Mesodermal cell (in vitro differentiated cells): ENCODE data around the gene CRACDL.
"Not testable (repeated sequence)": the region's sequence is repeated elsewhere in the genome, so short reads cannot be mapped to it uniquely, and the experiment has no call there.

ENCODE experiments used
- H3K27ac ChIP-seq: 2 replicates; pipeline ENCODE4 v1.7.0; 2013; ENCODE audit warnings: mild to moderate bottlenecking, low read depth, low read length, moderate library complexity; ENCODE audit not compliant: severe bottlenecking
- H3K36me3 ChIP-seq: 2 replicates; pipeline ENCODE4 v1.7.1; 2013; ENCODE audit warnings: mild to moderate bottlenecking, low read length, moderate library complexity; ENCODE audit not compliant: control insufficient read depth, insufficient read depth
- H3K4me1 ChIP-seq: one replicate; pipeline ENCODE4 v1.7.1; 2013; ENCODE audit warnings: mild to moderate bottlenecking, low read length; ENCODE audit not compliant: insufficient read depth, control insufficient read depth, poor library complexity, severe bottlenecking
- H3K4me3 ChIP-seq: 2 replicates; pipeline ENCODE4 v1.7.0; 2013; ENCODE audit warnings: low read length, control low read depth, mild to moderate bottlenecking; ENCODE audit not compliant: insufficient read depth, poor library complexity, severe bottlenecking; ENCODE audit errors: extremely low read depth
- H3K9me3 ChIP-seq: 2 replicates; pipeline ENCODE4 v1.7.1; 2013; ENCODE audit warnings: mild to moderate bottlenecking, low read length, moderate library complexity; ENCODE audit not compliant: control insufficient read depth
- WGBS, 2 experiments: methylation state at CpG; one replicate each; pipeline ENCODE4 v1.1.5; 2013; ENCODE audit warnings: missing lambda C conversion rate in 2 of 2; ENCODE audit not compliant: insufficient coverage in 2 of 2; 5-methylcytosine and 5-hydroxymethylcytosine counted together

The CRACDL gene

DNA sequence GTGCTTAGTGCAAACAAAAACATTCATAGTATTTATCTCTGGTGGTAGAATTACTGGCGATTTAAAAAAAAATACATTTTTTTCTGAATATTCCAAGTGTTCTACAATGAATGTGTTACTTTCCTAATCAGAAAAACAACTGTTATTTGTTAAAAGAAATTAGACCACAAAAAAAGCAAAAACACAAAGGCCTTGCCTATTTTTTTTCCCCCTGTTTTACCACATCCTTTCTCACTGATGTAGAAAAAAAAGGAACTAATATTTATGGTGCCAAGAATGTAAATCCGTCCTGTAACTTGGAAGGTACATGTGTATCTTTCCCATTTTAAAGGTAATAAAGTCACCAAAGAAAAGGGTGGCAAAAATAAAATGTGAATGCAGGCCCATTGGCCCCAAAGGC, 176.7 kb downstream of the CRACDL start:
- Histone ChIP-seq H3K36me3 (no peaks in the 10 kb centered on the region), H3K9me3 (no peaks in the 10 kb centered on the region), H3K27ac (no peak overlapping the region), H3K4me3 (no peak overlapping the region), H3K4me1 (no peaks in the 10 kb centered on the region)
- WGBS, 2 experiments, result 100% methylated on average over 1 of the region's 2 CpGs

DNA sequence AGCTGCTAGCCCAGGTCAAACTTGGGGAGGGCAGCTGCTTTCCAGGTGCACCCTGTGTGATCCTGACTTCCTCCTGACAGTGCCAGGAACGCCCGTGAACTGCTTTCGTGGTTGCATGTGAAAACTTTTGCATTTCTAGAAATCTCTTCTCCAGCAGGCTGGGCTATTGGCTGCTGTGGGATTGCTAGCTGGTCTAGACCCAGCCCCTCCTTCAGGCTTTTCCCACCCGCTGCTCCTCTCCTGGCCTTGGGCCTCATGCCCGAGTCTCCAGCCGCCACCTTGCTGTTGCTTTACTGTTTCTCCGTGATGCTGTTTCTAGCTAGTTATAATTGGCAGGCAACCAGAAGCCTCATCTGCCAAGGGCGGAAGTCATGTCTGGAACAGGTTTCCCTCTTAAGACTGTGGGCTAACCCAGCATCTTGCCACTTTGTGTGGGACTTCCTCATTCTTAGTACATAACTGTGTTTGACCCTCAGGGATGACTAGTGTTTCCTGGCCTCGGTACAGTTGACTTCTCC, 178.1 kb downstream of the CRACDL start:
- no peaks in the 10 kb centered on the region for H3K36me3 ChIP-seq
- H3K9me3 ChIP-seq, result no peaks in the 10 kb centered on the region
- no peaks in the 10 kb centered on the region for H3K4me1 ChIP-seq
- H3K4me3 ChIP-seq, result no peak overlapping the region
- 86 to 92% methylated on average over 9 of the region's 9 CpGs for WGBS, 2 experiments
- no peak overlapping the region for H3K27ac ChIP-seq

- no peak overlapping the region for H3K4me3 ChIP-seq
- H3K27ac ChIP-seq, result no peak overlapping the region
- no peaks in the 10 kb centered on the region for H3K4me1 ChIP-seq
- no peaks in the 10 kb centered on the region for H3K9me3 ChIP-seq
- no peaks in the 10 kb centered on the region for H3K36me3 ChIP-seq
These were observed 182.2 kb downstream of the CRACDL start for GRCh38 chr2:98753801-98754200.

DNA sequence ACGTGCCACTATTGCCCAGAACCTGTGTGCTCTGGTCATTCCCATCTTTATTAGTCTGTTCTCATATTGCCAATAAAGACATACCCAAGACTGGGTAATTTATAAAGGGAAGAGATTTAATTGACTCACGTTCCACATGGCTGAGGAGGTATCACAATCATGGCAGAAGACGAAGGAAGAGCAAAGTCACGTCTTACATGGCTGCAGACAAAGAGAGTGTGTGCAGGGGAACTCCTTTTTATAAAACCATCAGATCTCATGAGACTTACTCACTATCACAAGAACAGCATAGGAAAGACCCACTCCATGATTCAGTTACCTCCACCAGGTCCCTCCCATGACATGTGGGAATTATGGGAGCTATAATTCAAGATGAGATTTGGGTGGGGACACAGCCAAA, 183.3 kb downstream of the CRACDL start:
- H3K36me3 ChIP-seq, H3K9me3 ChIP-seq, H3K27ac ChIP-seq, H3K4me3 ChIP-seq, H3K4me1 ChIP-seq: not testable (repeated sequence)
- 100% methylated on average over 1 to 2 of the region's 4 CpGs for WGBS, 2 experiments

- Histone ChIP-seq H3K36me3 (no peaks in the 10 kb centered on the region), H3K27ac (no peak overlapping the region), H3K4me3 (no peak overlapping the region), H3K4me1 (peaks cover 4% of the 10 kb centered on the region), H3K9me3 (no peaks in the 10 kb centered on the region)
- no CpG with 5 or more reads among the region's 1 CpG for WGBS, 2 experiments
These were observed 184.3 kb downstream of the CRACDL start for GRCh38 chr2:98751748-98752147.

DNA sequence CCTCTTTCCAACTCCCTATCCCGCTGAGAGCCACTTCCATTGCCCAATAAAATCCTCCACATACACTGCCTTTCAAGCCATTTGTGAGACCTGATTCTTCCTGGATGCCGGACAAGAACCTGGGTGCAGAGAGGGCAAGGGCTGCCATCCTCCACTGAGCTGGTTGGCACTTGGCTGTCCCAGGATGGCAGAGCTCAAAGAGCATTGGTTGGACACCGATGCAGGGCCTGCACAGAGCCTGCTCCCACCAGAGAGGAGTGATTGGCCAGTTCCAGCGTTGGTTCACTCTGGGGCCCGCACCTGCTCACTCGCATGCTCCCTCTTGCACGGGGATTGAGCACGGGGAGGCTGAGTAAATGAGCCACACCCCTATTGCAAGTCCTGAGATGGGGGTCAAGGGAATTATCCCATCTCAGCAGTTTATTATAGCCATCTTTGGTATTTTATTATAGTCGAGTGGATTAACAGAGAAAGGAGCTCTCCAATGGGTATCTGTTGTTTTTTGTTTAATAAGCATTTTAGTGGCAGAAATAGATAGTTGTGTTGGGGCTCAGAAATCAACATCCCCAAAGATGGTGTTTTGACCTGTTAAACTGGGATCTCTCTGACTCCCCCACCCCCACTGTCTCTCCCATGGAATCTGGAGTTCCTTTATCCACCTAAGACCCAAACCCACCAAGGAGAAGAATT, 185.3 kb downstream of the CRACDL start:
- Histone ChIP-seq H3K4me1 (peaks cover 4% of the 10 kb centered on the region), H3K36me3 (no peaks in the 10 kb centered on the region), H3K9me3 (no peaks in the 10 kb centered on the region), H3K27ac (no peak overlapping the region), H3K4me3 (no peak overlapping the region)
- 82 to 91% methylated on average over 5 to 8 of the region's 9 CpGs for WGBS, 2 experiments

DNA sequence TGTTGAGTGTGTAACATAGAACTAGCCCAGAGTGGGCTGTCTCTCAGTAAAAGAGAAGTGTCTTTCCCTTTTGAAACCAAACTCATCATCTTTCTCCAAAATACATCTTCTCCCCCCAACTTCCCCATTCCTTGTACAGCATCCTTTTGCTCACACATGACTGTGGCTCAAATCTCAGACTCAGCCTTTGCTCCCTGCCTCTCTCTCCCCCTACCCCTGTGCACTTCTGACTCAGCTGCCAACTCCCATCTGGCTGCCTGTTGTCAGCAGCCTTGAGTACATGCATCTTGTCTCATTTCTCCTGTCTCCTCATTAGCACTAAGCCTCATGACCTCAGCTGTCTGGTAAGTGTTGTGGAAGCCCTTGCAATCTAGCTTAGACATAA, 187.0 kb downstream of the CRACDL start:
- Histone ChIP-seq H3K4me3 (no peak overlapping the region), H3K27ac (no peak overlapping the region), H3K4me1 (peaks cover 4% of the 10 kb centered on the region), H3K9me3 (no peaks in the 10 kb centered on the region), H3K36me3 (no peaks in the 10 kb centered on the region)

DNA sequence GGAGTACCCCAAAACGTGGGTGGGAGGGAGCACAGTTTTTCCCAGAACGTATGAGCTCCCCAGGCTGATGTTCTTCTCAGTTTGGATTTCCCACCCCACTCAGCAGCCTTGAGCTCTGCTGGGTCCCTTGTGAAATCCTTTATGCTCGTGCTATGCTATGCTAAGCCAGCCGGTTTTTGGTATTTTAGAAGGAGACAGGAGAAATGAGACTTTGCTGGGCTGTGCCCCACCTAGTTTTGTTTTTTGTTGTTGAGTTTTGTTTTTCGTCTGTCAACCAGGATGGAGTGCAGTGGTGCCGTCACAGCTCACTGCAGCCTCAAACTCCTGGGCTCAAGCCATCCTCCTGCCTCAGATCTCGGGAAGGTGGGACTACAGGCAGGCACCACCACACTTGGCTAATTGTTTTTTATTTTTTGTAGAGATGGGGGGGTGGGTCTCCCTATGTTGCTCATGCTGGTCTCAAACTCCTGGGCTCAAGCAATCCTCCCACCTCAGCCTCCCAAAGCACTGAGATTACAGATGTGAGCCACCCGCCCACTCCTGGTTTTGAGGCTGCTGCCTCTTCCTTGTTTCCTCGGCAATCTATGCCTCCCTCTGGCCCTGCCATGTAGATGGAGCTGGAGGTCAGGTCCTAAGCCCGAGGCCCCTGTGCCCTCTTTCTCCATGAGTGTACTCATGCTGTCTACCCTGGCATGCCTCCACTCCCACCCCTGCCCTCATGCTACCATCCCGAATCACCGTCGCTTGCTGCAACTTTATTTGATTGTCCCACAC, 187.5 kb downstream of the CRACDL start:
- 77 to 90% methylated on average over 10 to 11 of the region's 13 CpGs for WGBS, 2 experiments

GRCh38 chr2:98747888-98748287, 188.1 kb downstream of the CRACDL start:
- Histone ChIP-seq H3K4me3 (no peak overlapping the region), H3K27ac (no peak overlapping the region), H3K4me1 (peaks cover 4% of the 10 kb centered on the region), H3K36me3 (no peaks in the 10 kb centered on the region), H3K9me3 (no peaks in the 10 kb centered on the region)
- WGBS, 2 experiments, result 16 to 36% methylated on average over 3 of the region's 8 CpGs

More for the DNA sequence above, 187.5 kb downstream of the CRACDL start:
- peaks cover 4% of the 10 kb centered on the region for H3K4me1 ChIP-seq
- no peaks in the 10 kb centered on the region for H3K9me3 ChIP-seq
- no peak overlapping the region for H3K27ac ChIP-seq
- H3K4me3 ChIP-seq, result no peak overlapping the region
- H3K36me3 ChIP-seq, result no peaks in the 10 kb centered on the region

- Histone ChIP-seq H3K4me3 (no peak overlapping the region), H3K27ac (no peak overlapping the region), H3K4me1 (peaks cover 4% of the 10 kb centered on the region), H3K36me3 (no peaks in the 10 kb centered on the region), H3K9me3 (no peaks in the 10 kb centered on the region)
These were observed 189.6 kb downstream of the CRACDL start for GRCh38 chr2:98746426-98746825.

DNA sequence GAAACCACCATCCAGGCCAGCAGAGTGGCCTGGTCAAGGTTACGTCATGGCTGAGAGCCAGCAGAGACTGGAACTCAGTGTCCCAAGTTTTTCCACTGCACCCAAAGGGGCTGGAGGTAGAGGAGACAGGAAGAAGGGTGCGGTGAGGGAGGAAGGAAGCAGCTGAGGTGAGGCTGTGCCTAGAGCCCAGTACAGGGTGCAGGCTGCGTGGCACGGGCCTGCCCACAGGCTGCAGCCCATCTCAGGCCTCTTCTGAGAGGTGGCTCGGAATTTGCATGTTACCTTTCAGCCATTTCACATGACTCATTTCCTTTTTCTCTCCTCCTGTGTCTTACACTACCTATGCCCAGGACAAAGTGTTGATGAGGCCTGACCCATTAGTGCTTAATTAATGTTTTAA, 191.4 kb downstream of the CRACDL start:
- H3K36me3 ChIP-seq, result no peaks in the 10 kb centered on the region

More for the DNA sequence above, 191.4 kb downstream of the CRACDL start:
- no peaks in the 10 kb centered on the region for H3K9me3 ChIP-seq
- H3K27ac ChIP-seq, result no peak overlapping the region
- WGBS, 2 experiments, result 95 to 96% methylated on average over 4 of the region's 5 CpGs
- no peak overlapping the region for H3K4me3 ChIP-seq
- H3K4me1 ChIP-seq, result peaks cover 4% of the 10 kb centered on the region
